ENCODE results near the gene EML1.

EML1 gene

GRCh38 chr14:99968191-99968920 is 175.1 kb downstream of the EML1 start:
- DNase-seq (ENCODE audit: low read depth): no peak

- DNase-seq (ENCODE audit: low read depth): no peak
These were observed 175.7 kb downstream of the EML1 start for GRCh38 chr14:99968941-99969340.

GRCh38 chr14:99969673-99970322 is 176.6 kb downstream of the EML1 start:
- DNase-seq (ENCODE audit: low read depth): no peak

- DNase-seq (ENCODE audit: low read depth): peak; percentile 51
These were observed 178.1 kb downstream of the EML1 start for GRCh38 chr14:99971087-99971940.

GRCh38 chr14:99971941-99972747 is 178.9 kb downstream of the EML1 start:
- no peak for DNase-seq (ENCODE audit: low read depth)

GRCh38 chr14:99972748-99973466 is 179.7 kb downstream of the EML1 start:
- no peak for DNase-seq (ENCODE audit: low read depth)

- no peak for DNase-seq (ENCODE audit: low read depth)
These were observed 182.0 kb downstream of the EML1 start for GRCh38 chr14:99975190-99975589.

GRCh38 chr14:99976021-99976420 is 182.8 kb downstream of the EML1 start:
- no peak for DNase-seq (ENCODE audit: low read depth)

GRCh38 chr14:99976681-99977080 is 183.5 kb downstream of the EML1 start:
- no peak for DNase-seq (ENCODE audit: low read depth)

GRCh38 chr14:99980299-99980698 is 187.1 kb downstream of the EML1 start:
- DNase-seq (ENCODE audit: low read depth): no peak

- no peak for DNase-seq (ENCODE audit: low read depth)
These were observed 188.6 kb downstream of the EML1 start for GRCh38 chr14:99981806-99982205.

- DNase-seq (ENCODE audit: low read depth): no peak
These were observed 189.5 kb downstream of the EML1 start for GRCh38 chr14:99982537-99983250.

GRCh38 chr14:99983251-99984015 is 190.2 kb downstream of the EML1 start:
- DNase-seq (ENCODE audit: low read depth): no peak

GRCh38 chr14:99984036-99984435 is 190.8 kb downstream of the EML1 start:
- no peak for DNase-seq (ENCODE audit: low read depth)

GRCh38 chr14:99986396-99986795 is 193.2 kb downstream of the EML1 start:
- DNase-seq (ENCODE audit: low read depth): no peak

GRCh38 chr14:99989032-99989431 is 195.8 kb downstream of the EML1 start:
- DNase-seq (ENCODE audit: low read depth): no peak

GRCh38 chr14:99990268-99991170 is 197.3 kb downstream of the EML1 start:
- DNase-seq (ENCODE audit: low read depth): no peak

- no peak for DNase-seq (ENCODE audit: low read depth)
These were observed 198.1 kb downstream of the EML1 start for GRCh38 chr14:99991331-99991730.

Measured in HS-27A (cell line).